Loucy (cell line): ENCODE results near the gene YWHAQ.

Source experiments
- EZH2phosphoT487 ChIP-seq: fragments of 200-600 bp; IDR thresholded peaks from 2 replicates; pipeline ENCODE4 v1.6.1; 2018; ENCODE audit warnings: antibody characterized with exemption, mild to moderate bottlenecking, moderate library complexity, borderline replicate concordance
- TF ChIP-seq, protein P1 (sequence below): fragments of 200-600 bp; sonication (generic); conservative IDR thresholded peaks from 2 replicates; pipeline ENCODE4 v1.5.1; 2014; ENCODE audit warnings: mild to moderate bottlenecking, antibody characterized with exemption, low read length

DNA sequence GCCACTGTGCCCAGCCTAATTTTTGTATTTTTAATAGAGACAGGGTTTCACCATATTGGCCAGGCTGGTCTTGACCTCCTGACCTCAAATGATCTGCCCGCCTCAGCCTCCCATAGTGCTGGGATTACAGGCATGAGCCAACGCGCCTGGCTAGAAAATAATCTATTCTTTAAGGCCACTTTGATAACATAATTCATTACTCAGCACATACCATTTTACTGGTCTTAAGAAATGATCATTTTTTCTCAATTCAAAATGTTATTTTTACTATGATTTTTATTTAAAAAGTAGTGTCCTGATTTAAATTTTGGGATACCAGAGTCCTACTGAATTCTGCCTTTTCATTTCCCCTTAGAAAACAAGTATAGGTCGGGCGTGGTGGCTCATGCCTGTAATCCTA, 48.2 kb downstream of the YWHAQ start:
- TF ChIP-seq, protein P1, sequence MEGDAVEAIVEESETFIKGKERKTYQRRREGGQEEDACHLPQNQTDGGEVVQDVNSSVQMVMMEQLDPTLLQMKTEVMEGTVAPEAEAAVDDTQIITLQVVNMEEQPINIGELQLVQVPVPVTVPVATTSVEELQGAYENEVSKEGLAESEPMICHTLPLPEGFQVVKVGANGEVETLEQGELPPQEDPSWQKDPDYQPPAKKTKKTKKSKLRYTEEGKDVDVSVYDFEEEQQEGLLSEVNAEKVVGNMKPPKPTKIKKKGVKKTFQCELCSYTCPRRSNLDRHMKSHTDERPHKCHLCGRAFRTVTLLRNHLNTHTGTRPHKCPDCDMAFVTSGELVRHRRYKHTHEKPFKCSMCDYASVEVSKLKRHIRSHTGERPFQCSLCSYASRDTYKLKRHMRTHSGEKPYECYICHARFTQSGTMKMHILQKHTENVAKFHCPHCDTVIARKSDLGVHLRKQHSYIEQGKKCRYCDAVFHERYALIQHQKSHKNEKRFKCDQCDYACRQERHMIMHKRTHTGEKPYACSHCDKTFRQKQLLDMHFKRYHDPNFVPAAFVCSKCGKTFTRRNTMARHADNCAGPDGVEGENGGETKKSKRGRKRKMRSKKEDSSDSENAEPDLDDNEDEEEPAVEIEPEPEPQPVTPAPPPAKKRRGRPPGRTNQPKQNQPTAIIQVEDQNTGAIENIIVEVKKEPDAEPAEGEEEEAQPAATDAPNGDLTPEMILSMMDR = no peak
- no peak for TF ChIP-seq EZH2phosphoT487
